ENCODE results near the gene DPYSL5.

DNA sequence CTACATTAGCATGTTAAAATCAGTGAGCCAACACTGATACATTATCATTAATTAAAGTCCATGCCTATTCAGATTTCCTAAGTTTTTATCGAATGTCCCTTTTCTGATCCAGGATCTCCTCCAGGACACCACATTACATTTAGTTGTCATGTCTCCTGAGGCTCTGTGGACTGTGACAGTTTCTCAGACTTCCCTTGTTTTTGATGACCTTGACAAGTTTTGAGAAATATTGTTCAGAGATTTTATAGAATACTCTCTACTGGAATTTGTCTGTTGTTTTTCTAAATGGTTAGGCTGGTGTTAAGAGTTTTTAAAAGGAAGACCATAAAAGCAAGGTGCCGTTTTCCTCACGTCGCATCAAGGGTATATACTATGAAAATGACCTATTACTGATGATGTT, 106.2 kb downstream of the DPYSL5 start:
- TF ChIP-seq, protein P1, sequence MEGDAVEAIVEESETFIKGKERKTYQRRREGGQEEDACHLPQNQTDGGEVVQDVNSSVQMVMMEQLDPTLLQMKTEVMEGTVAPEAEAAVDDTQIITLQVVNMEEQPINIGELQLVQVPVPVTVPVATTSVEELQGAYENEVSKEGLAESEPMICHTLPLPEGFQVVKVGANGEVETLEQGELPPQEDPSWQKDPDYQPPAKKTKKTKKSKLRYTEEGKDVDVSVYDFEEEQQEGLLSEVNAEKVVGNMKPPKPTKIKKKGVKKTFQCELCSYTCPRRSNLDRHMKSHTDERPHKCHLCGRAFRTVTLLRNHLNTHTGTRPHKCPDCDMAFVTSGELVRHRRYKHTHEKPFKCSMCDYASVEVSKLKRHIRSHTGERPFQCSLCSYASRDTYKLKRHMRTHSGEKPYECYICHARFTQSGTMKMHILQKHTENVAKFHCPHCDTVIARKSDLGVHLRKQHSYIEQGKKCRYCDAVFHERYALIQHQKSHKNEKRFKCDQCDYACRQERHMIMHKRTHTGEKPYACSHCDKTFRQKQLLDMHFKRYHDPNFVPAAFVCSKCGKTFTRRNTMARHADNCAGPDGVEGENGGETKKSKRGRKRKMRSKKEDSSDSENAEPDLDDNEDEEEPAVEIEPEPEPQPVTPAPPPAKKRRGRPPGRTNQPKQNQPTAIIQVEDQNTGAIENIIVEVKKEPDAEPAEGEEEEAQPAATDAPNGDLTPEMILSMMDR (IDR thresholded peaks at IDR 0.05; ENCODE audit: low read length): no peak
- TF ChIP-seq EZH2 (IDR thresholded peaks at IDR 0.05; ENCODE audit: borderline replicate concordance, low read length): no peak
